ENCODE results near the gene LGALS9C. TPM values are rescaled to one million over a fixed set of nuclear protein-coding genes. Genes with fewer than 3 reads are reported as not detected.
"Not testable (repeated sequence)": the region's sequence is repeated elsewhere in the genome, so short reads cannot be mapped to it uniquely, and the experiment has no call there.

Gene LGALS9C
- total and polyA plus RNA-seq, 2 donors (not counting 1 experiment from before 2014, with no cell fraction given): 0.08 TPM; not detected in 1

DNA sequence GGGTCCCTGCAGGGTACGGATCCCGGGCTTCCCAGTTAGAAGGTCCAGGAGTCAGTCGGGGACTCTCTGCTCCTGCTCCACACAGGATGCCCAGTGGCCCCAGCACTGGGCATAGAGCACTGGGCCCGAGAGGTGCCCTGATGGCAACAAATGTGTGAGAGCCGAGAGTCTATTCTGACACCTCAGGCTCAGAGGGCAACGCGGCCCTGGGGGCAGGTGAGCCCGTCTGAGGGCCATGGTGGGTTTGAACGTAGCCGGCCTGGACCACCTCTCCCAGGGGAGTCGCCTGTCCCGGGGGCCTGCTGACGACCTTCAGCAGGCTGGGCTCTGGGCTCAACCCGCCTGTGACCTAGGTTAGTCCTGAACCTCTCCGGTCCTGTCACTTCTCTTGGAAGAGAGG is 23.2 kb downstream of the LGALS9C start:
- not testable (repeated sequence) for H3K27me3 ChIP-seq (ENCODE audit: control insufficient read depth, insufficient read depth, low read length); H3K4me1 ChIP-seq (ENCODE audit: control insufficient read depth, extremely low read depth, insufficient read depth, low read length); H3K79me2 ChIP-seq (ENCODE audit: control insufficient read depth, insufficient read depth, low read length); H3K4me2 ChIP-seq (ENCODE audit: extremely low read depth, insufficient read depth, low read length); H4K20me1 ChIP-seq (ENCODE audit: control insufficient read depth, extremely low read depth, insufficient read depth, low read length); DNase-seq (ENCODE audit: low read depth in 2 of 2); H3K9ac ChIP-seq (ENCODE audit: insufficient read depth, low read length); H3K9me3 ChIP-seq (ENCODE audit: control insufficient read depth, insufficient read depth, low read depth, low read length); H3K27ac ChIP-seq (ENCODE audit: insufficient read depth, low read length); H3K36me3 ChIP-seq (ENCODE audit: control insufficient read depth, insufficient read depth, low read length); H2AFZ ChIP-seq (ENCODE audit: low read length); H3K4me3 ChIP-seq (replicated peaks in 1 of 4; ENCODE audit: control extremely low read depth in 1 of 4, insufficient read depth in 1 of 4, low read depth in 3 of 4, low read length in 4 of 4)

DNA sequence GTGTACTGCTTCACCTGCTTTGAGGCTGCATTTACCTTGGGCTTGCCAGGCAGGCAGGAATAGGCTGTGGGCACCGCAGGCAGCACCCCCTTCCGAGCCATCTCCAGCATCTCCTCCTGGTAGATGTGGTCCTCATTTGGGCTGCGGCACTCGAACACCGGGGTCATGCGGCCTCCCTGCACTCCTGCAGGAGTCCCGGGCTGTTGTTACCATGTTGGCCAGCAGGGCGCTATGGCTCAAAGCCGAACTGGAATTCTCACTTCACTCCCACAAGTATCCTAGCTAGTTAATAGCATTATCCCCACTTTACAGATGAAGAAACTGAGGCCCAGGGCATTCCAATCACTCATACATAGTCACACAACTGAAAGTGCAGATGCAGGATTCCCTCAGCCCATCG is 23.7 kb downstream of the LGALS9C start:
- not testable (repeated sequence) for H3K36me3 ChIP-seq (ENCODE audit: control insufficient read depth, insufficient read depth, low read length); H3K27ac ChIP-seq (ENCODE audit: insufficient read depth, low read length); H3K27me3 ChIP-seq (ENCODE audit: control insufficient read depth, insufficient read depth, low read length); H3K4me2 ChIP-seq (ENCODE audit: extremely low read depth, insufficient read depth, low read length); H3K9me3 ChIP-seq (ENCODE audit: control insufficient read depth, insufficient read depth, low read depth, low read length); H3K4me1 ChIP-seq (ENCODE audit: control insufficient read depth, extremely low read depth, insufficient read depth, low read length); H4K20me1 ChIP-seq (ENCODE audit: control insufficient read depth, extremely low read depth, insufficient read depth, low read length); H3K79me2 ChIP-seq (ENCODE audit: control insufficient read depth, insufficient read depth, low read length); DNase-seq (ENCODE audit: low read depth in 2 of 2); H2AFZ ChIP-seq (ENCODE audit: low read length); H3K4me3 ChIP-seq (replicated peaks in 1 of 4; ENCODE audit: control extremely low read depth in 1 of 4, insufficient read depth in 1 of 4, low read depth in 3 of 4, low read length in 4 of 4); H3K9ac ChIP-seq (ENCODE audit: insufficient read depth, low read length)

DNA sequence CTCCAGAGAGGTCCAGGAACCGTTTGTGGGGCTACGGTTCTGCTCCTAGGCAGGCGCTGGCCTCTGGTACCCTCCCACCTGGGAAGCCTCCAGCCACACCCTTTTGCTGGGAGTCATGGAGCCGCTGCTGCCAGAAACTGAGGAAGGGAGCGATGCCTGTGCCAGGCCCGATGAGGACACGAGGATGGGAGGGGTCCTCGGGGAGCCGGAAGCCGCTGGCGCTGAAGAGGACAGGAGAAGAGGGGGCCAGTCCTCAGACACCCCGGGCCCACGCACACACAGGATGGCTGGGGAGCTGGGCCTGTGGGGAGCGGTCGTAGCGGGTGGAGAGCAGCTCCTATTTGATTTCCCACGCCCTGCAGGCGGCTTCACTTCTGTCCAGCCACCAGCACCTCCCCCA is 24.2 kb downstream of the LGALS9C start:
- not testable (repeated sequence) for DNase-seq (ENCODE audit: low read depth in 2 of 2); H3K4me1 ChIP-seq (ENCODE audit: control insufficient read depth, extremely low read depth, insufficient read depth, low read length); H3K79me2 ChIP-seq (ENCODE audit: control insufficient read depth, insufficient read depth, low read length); H3K4me2 ChIP-seq (ENCODE audit: extremely low read depth, insufficient read depth, low read length); H3K27ac ChIP-seq (ENCODE audit: insufficient read depth, low read length); H3K9ac ChIP-seq (ENCODE audit: insufficient read depth, low read length); H3K36me3 ChIP-seq (ENCODE audit: control insufficient read depth, insufficient read depth, low read length); H3K9me3 ChIP-seq (ENCODE audit: control insufficient read depth, insufficient read depth, low read depth, low read length); H2AFZ ChIP-seq (ENCODE audit: low read length); H3K4me3 ChIP-seq (replicated peaks in 1 of 4; ENCODE audit: control extremely low read depth in 1 of 4, insufficient read depth in 1 of 4, low read depth in 3 of 4, low read length in 4 of 4); H4K20me1 ChIP-seq (ENCODE audit: control insufficient read depth, extremely low read depth, insufficient read depth, low read length); H3K27me3 ChIP-seq (ENCODE audit: control insufficient read depth, insufficient read depth, low read length)

- not testable (repeated sequence) for H3K27ac ChIP-seq (ENCODE audit: insufficient read depth, low read length); H3K9me3 ChIP-seq (ENCODE audit: control insufficient read depth, insufficient read depth, low read depth, low read length); H3K79me2 ChIP-seq (ENCODE audit: control insufficient read depth, insufficient read depth, low read length); H3K4me2 ChIP-seq (ENCODE audit: extremely low read depth, insufficient read depth, low read length); H4K20me1 ChIP-seq (ENCODE audit: control insufficient read depth, extremely low read depth, insufficient read depth, low read length); H2AFZ ChIP-seq (ENCODE audit: low read length); H3K36me3 ChIP-seq (ENCODE audit: control insufficient read depth, insufficient read depth, low read length); DNase-seq (ENCODE audit: low read depth in 2 of 2); H3K27me3 ChIP-seq (ENCODE audit: control insufficient read depth, insufficient read depth, low read length); H3K4me3 ChIP-seq (replicated peaks in 1 of 4; ENCODE audit: control extremely low read depth in 1 of 4, insufficient read depth in 1 of 4, low read depth in 3 of 4, low read length in 4 of 4); H3K9ac ChIP-seq (ENCODE audit: insufficient read depth, low read length); H3K4me1 ChIP-seq (ENCODE audit: control insufficient read depth, extremely low read depth, insufficient read depth, low read length)
Measured at GRCh38 chr17:18503221-18503620, 26.6 kb downstream of the LGALS9C start.

DNA sequence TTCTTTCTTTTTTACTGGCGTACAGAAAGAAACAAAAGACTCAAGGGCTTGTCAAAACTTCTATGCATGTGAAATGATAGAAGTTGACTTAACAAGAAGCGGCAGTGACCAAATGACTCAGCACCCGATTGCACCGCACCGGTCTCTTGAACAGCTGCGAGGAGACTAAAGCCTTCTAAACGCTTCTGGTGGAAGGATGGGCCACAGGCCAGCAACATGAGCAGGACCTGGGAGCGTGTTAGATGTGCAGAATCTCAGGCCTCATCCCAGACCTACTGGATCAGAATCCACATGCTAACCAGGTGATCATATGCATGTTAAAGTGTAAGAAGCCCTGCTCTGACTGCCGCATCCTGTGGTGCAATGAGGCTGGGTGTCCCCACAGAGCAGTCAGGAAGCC is 31.1 kb downstream of the LGALS9C start:
- DNase-seq (ENCODE audit: low read depth in 2 of 2); H3K79me2 ChIP-seq (ENCODE audit: control insufficient read depth, insufficient read depth, low read length); H3K4me2 ChIP-seq (ENCODE audit: extremely low read depth, insufficient read depth, low read length); H3K4me1 ChIP-seq (ENCODE audit: control insufficient read depth, extremely low read depth, insufficient read depth, low read length); H3K4me3 ChIP-seq (replicated peaks in 1 of 4; ENCODE audit: control extremely low read depth in 1 of 4, insufficient read depth in 1 of 4, low read depth in 3 of 4, low read length in 4 of 4); H2AFZ ChIP-seq (ENCODE audit: low read length); H3K27ac ChIP-seq (ENCODE audit: insufficient read depth, low read length); H4K20me1 ChIP-seq (ENCODE audit: control insufficient read depth, extremely low read depth, insufficient read depth, low read length); H3K9me3 ChIP-seq (ENCODE audit: control insufficient read depth, insufficient read depth, low read depth, low read length); H3K27me3 ChIP-seq (ENCODE audit: control insufficient read depth, insufficient read depth, low read length); H3K9ac ChIP-seq (ENCODE audit: insufficient read depth, low read length); H3K36me3 ChIP-seq (ENCODE audit: control insufficient read depth, insufficient read depth, low read length): not testable (repeated sequence)

DNA sequence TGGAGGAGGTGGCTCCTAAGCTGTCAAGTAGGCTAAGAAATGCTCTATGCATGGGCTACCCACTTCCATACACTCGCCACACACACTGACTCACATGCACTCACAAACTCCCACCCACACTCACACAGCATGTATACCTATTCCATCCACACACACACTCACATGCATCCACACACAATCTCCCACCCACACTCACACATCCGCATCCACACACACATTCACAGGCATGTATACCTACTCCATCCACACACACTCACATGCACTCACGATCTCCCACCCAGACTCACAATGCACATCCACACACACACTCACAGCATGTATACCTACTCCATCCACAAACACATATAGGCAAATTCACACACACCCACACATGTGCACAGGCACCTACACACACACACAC is 32.1 kb downstream of the LGALS9C start:
- not testable (repeated sequence) for H3K9ac ChIP-seq (ENCODE audit: insufficient read depth, low read length); H3K27me3 ChIP-seq (ENCODE audit: control insufficient read depth, insufficient read depth, low read length); H3K4me3 ChIP-seq (replicated peaks in 1 of 4; ENCODE audit: control extremely low read depth in 1 of 4, insufficient read depth in 1 of 4, low read depth in 3 of 4, low read length in 4 of 4); H4K20me1 ChIP-seq (ENCODE audit: control insufficient read depth, extremely low read depth, insufficient read depth, low read length); H3K4me1 ChIP-seq (ENCODE audit: control insufficient read depth, extremely low read depth, insufficient read depth, low read length); H3K9me3 ChIP-seq (ENCODE audit: control insufficient read depth, insufficient read depth, low read depth, low read length); H2AFZ ChIP-seq (ENCODE audit: low read length); H3K4me2 ChIP-seq (ENCODE audit: extremely low read depth, insufficient read depth, low read length); H3K79me2 ChIP-seq (ENCODE audit: control insufficient read depth, insufficient read depth, low read length); DNase-seq (ENCODE audit: low read depth in 2 of 2); H3K36me3 ChIP-seq (ENCODE audit: control insufficient read depth, insufficient read depth, low read length); H3K27ac ChIP-seq (ENCODE audit: insufficient read depth, low read length)

DNA sequence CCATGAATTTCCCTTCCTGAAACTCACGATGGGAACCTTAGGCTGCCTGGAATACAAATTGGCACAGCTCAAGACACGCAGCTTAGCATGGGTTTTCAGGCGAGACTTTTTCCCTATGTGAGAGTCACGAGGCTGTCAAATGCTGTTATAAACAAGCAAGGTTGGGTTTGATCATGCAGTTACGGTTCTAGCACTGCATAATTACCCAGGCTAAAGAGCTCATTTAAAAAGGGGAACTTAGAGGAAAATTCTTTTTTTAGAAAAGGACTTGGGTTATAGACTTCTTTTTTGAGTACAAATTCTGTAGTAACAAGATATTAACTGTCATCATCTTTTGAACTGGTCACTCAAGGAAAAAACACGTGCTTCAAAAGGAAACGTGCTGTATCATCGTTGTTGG is 44.5 kb downstream of the LGALS9C start:
- H3K4me1 ChIP-seq (ENCODE audit: control insufficient read depth, extremely low read depth, insufficient read depth, low read length): not testable (repeated sequence)

More for the DNA sequence above, 44.5 kb downstream of the LGALS9C start:
- H3K9ac ChIP-seq (ENCODE audit: insufficient read depth, low read length); H4K20me1 ChIP-seq (ENCODE audit: control insufficient read depth, extremely low read depth, insufficient read depth, low read length); H3K79me2 ChIP-seq (ENCODE audit: control insufficient read depth, insufficient read depth, low read length); DNase-seq (ENCODE audit: low read depth in 2 of 2); H2AFZ ChIP-seq (ENCODE audit: low read length); H3K27me3 ChIP-seq (ENCODE audit: control insufficient read depth, insufficient read depth, low read length); H3K4me2 ChIP-seq (ENCODE audit: extremely low read depth, insufficient read depth, low read length); H3K9me3 ChIP-seq (ENCODE audit: control insufficient read depth, insufficient read depth, low read depth, low read length); H3K27ac ChIP-seq (ENCODE audit: insufficient read depth, low read length); H3K36me3 ChIP-seq (ENCODE audit: control insufficient read depth, insufficient read depth, low read length); H3K4me3 ChIP-seq (replicated peaks in 1 of 4; ENCODE audit: control extremely low read depth in 1 of 4, insufficient read depth in 1 of 4, low read depth in 3 of 4, low read length in 4 of 4): not testable (repeated sequence)
